Measurements from ENCODE around the gene POLA2.

DNA sequence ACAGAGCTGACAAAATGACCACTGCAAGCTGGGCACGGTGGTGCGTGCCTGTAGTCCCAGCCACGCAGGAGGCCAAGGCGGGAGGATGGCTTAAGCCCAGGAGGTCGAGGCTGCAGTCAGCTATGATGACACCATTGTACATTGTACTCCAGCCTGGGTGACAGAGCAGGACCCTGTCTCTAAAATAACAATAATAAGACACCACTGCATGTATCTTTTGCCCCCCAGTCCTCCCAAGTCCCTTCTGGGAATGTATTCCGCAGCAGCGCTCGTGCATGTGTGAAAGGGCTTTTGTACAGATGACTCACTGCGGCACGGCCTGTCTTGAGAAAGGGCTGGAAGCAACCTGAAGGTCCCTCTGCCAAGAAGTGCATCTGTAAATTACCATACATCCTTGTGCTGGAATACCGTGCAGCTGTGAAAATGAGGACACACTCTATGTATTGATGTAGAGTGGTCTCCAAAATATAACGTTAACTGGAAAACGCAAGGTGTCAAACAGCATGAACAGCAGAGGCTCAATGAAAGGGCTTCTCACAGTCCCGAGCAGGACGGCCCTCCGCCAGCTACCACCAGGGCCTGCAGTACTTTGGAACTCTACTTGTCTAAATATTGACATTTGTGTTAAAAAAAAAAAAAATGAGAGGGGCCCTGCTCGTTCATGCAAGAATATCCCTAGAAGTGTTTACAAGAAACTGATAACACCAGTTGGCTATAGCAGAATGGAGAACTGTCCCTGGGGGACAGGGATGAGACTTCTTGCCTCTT, 43.9 kb downstream of the POLA2 start:
- TF ChIP-seq CTCF (conservative IDR thresholded peaks at IDR 0.05 in 1 of 2, IDR thresholded peaks at IDR 0.05 in 1 of 2; ENCODE audit: extremely low read depth in 1 of 2, insufficient read depth in 1 of 2, low read depth in 1 of 2, low read length in 2 of 2): no peak
- TF ChIP-seq EZH2 (IDR thresholded peaks at IDR 0.05; ENCODE audit: borderline replicate concordance, low read length): no peak

All from mammary epithelial cell (primary cell).